Measurements from ENCODE around the gene OR52J3. TPM values are rescaled to one million over a fixed set of nuclear protein-coding genes. Genes with fewer than 3 reads are reported as not detected.

OR52J3 gene
- total and polyA plus RNA-seq, 2 donors (not counting 1 experiment from before 2014, with no cell fraction given) = not detected

DNA sequence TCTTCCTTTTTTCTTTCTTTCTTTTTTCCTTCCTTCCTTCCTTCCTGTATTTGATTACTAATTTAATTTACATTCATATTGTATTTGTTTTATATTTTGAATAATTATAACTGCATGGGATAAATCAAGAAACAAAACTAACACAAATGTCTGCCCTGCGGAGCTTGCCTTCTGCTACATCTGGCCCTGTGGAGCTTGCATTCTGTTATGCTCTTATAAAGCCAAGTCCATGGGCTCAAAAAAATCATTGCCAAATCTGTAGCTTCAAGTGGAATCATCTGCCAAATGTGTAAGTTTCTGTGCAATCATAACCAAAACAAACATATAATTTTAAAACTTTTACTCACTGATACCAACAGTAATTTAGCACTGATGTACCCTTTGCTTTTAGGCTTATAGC is 8.0 kb upstream of the OR52J3 start:
- Histone ChIP-seq H3K4me2 (replicated peaks; ENCODE audit: low read depth, low read length, poor library complexity, severe bottlenecking) (no peak overlapping the region), H3K9ac (ENCODE audit: low read length) (no peak overlapping the region), H3K79me2 (ENCODE audit: control insufficient read depth, insufficient read depth, low read length) (no peaks in the 10 kb centered on the region), H4K20me1 (ENCODE audit: control insufficient read depth, insufficient read depth, low read length, poor library complexity, severe bottlenecking) (no peaks in the 10 kb centered on the region), H3K4me1 (ENCODE audit: control insufficient read depth in 2 of 2, insufficient read depth in 2 of 2, low read length in 2 of 2) (no peaks in the 10 kb centered on the region), H2AFZ (ENCODE audit: insufficient read depth, low read depth, low read length, poor library complexity, severe bottlenecking) (no peak overlapping the region), H3K36me3 (replicated peaks in 1 of 2; ENCODE audit: control extremely low read depth in 1 of 2, control insufficient read depth in 1 of 2, extremely low read depth in 1 of 2, insufficient read depth in 2 of 2, low read length in 1 of 2) (no peaks in the 10 kb centered on the region), H3K9me3 (ENCODE audit: control extremely low read depth in 1 of 3, control insufficient read depth in 2 of 3, insufficient read depth in 1 of 3, low read length in 2 of 3) (no peaks in the 10 kb centered on the region), H3K4me3 (ENCODE audit: control extremely low read depth in 1 of 5, extremely low read depth in 1 of 5, insufficient read depth in 1 of 5, low read depth in 2 of 5, low read length in 4 of 5) (no peak overlapping the region), H3K27ac (ENCODE audit: low read length in 2 of 2) (no peak overlapping the region), H3K27me3 (replicated peaks in 1 of 4; ENCODE audit: control extremely low read depth in 1 of 4, control insufficient read depth in 3 of 4, insufficient read depth in 4 of 4, low read length in 3 of 4) (no peaks in the 10 kb centered on the region)
- H3K4me1 Mint-ChIP-seq = no peaks in the 10 kb centered on the region
- POLR2A ChIA-PET = no interaction called here
- WGBS (ENCODE audit: insufficient coverage) = 83% methylated on average over 1 of the region's 1 CpG
- H3K4me3 Mint-ChIP-seq = no peak overlapping the region
- H3K27ac Mint-ChIP-seq = no peak overlapping the region
- intact Hi-C loops (cut with micrococcal nuclease) = no loop called here
- no peaks in the 10 kb centered on the region for H3K27me3 Mint-ChIP-seq
- no peak for DNase-seq
- no peaks in the 10 kb centered on the region for H3K9me3 Mint-ChIP-seq (ENCODE audit: insufficient read depth)
- CTCF ChIA-PET = no interaction called here
- TF ChIP-seq EZH2 (IDR thresholded peaks at IDR 0.05; ENCODE audit: borderline replicate concordance, insufficient read depth, low read depth, low read length, poor library complexity, severe bottlenecking) = no peak
- TF ChIP-seq, protein P1, sequence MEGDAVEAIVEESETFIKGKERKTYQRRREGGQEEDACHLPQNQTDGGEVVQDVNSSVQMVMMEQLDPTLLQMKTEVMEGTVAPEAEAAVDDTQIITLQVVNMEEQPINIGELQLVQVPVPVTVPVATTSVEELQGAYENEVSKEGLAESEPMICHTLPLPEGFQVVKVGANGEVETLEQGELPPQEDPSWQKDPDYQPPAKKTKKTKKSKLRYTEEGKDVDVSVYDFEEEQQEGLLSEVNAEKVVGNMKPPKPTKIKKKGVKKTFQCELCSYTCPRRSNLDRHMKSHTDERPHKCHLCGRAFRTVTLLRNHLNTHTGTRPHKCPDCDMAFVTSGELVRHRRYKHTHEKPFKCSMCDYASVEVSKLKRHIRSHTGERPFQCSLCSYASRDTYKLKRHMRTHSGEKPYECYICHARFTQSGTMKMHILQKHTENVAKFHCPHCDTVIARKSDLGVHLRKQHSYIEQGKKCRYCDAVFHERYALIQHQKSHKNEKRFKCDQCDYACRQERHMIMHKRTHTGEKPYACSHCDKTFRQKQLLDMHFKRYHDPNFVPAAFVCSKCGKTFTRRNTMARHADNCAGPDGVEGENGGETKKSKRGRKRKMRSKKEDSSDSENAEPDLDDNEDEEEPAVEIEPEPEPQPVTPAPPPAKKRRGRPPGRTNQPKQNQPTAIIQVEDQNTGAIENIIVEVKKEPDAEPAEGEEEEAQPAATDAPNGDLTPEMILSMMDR (IDR thresholded peaks at IDR 0.05) = no peak
- no peak for ATAC-seq (ENCODE audit: low read depth)

DNA sequence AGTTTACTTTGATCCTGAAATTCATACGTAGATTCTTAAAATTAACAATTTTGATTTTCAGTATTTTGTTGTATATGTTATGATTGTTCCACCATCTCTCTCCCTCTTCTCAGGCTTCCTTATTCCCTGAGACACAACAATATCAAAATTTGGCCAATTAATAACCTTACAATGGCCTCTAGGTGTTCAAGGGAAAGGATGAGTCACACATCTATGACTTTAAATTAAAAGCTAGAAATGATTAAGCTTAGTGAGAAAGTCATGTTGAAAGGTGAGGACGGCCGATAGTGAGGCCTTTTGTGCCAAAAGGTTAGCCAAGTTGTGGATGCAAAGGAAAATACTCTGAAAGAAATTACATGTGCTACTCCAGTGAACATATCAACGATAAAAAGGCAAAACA is 5.5 kb upstream of the OR52J3 start:
- Histone ChIP-seq H3K4me1 (ENCODE audit: control insufficient read depth in 2 of 2, insufficient read depth in 2 of 2, low read length in 2 of 2) (no peaks in the 10 kb centered on the region), H4K20me1 (ENCODE audit: control insufficient read depth, insufficient read depth, low read length, poor library complexity, severe bottlenecking) (no peaks in the 10 kb centered on the region), H3K4me3 (ENCODE audit: control extremely low read depth in 1 of 5, extremely low read depth in 1 of 5, insufficient read depth in 1 of 5, low read depth in 2 of 5, low read length in 4 of 5) (no peak overlapping the region), H3K9ac (ENCODE audit: low read length) (no peak overlapping the region), H3K79me2 (ENCODE audit: control insufficient read depth, insufficient read depth, low read length) (no peaks in the 10 kb centered on the region), H3K9me3 (ENCODE audit: control extremely low read depth in 1 of 3, control insufficient read depth in 2 of 3, insufficient read depth in 1 of 3, low read length in 2 of 3) (no peaks in the 10 kb centered on the region), H3K36me3 (replicated peaks in 1 of 2; ENCODE audit: control extremely low read depth in 1 of 2, control insufficient read depth in 1 of 2, extremely low read depth in 1 of 2, insufficient read depth in 2 of 2, low read length in 1 of 2) (no peaks in the 10 kb centered on the region), H3K27me3 (replicated peaks in 1 of 4; ENCODE audit: control extremely low read depth in 1 of 4, control insufficient read depth in 3 of 4, insufficient read depth in 4 of 4, low read length in 3 of 4) (no peaks in the 10 kb centered on the region), H2AFZ (ENCODE audit: insufficient read depth, low read depth, low read length, poor library complexity, severe bottlenecking) (no peak overlapping the region), H3K27ac (ENCODE audit: low read length in 2 of 2) (no peak overlapping the region), H3K4me2 (replicated peaks; ENCODE audit: low read depth, low read length, poor library complexity, severe bottlenecking) (no peak overlapping the region)
- ATAC-seq (ENCODE audit: low read depth) = no peak
- POLR2A ChIA-PET = no interaction called here
- CTCF ChIA-PET = no interaction called here
- no peaks in the 10 kb centered on the region for H3K27me3 Mint-ChIP-seq
- DNase-seq = no peak
- no peaks in the 10 kb centered on the region for H3K9me3 Mint-ChIP-seq (ENCODE audit: insufficient read depth)
- no peak overlapping the region for H3K27ac Mint-ChIP-seq
- TF ChIP-seq, protein P1 (IDR thresholded peaks at IDR 0.05) = no peak
- no peak for TF ChIP-seq EZH2 (IDR thresholded peaks at IDR 0.05; ENCODE audit: borderline replicate concordance, insufficient read depth, low read depth, low read length, poor library complexity, severe bottlenecking)
- no CpG with 5 or more reads among the region's 4 CpGs for WGBS (ENCODE audit: insufficient coverage)
- H3K4me3 Mint-ChIP-seq = no peak overlapping the region
- no peaks in the 10 kb centered on the region for H3K4me1 Mint-ChIP-seq
- intact Hi-C loops (cut with micrococcal nuclease) = no loop called here

All from B cell (primary cell).